GM06990 (cell line): ENCODE data around the gene SYNJ2BP.

Experiments used
- DNase-seq: peaks from one replicate; pipeline ENCODE4 v3.0.0-alpha.2; 2011; ENCODE audit not compliant: insufficient read length; ENCODE audit errors: extremely low read depth
- H3K27me3 ChIP-seq: replicated peaks from 2 replicates; pipeline ENCODE4 v1.6.0; 2011; ENCODE audit warnings: low read length; ENCODE audit not compliant: control insufficient read depth, insufficient read depth
- H3K36me3 ChIP-seq: 2 replicates; pipeline ENCODE4 v1.5.1; 2011; ENCODE audit warnings: low read length; ENCODE audit not compliant: control insufficient read depth, insufficient read depth
- H3K4me3 ChIP-seq: replicated peaks from 2 replicates; pipeline ENCODE4 v1.5.1; 2011; ENCODE audit warnings: low read depth, mild to moderate bottlenecking, control low read depth, low read length
- CTCF ChIP-seq: IDR thresholded peaks from 2 replicates; pipeline ENCODE4 v1.5.1; 2011; ENCODE audit warnings: low read length, control low read depth, mild to moderate bottlenecking, inconsistent platforms; ENCODE audit not compliant: insufficient read depth, poor library complexity, severe bottlenecking

SYNJ2BP gene

GRCh38 chr14:70380824-70381223 lies 36.1 kb downstream of the SYNJ2BP start:
- no peaks in the 10 kb centered on the region for H3K27me3 ChIP-seq
- TF ChIP-seq CTCF: no peak
- no peak for DNase-seq
- H3K4me3 ChIP-seq: no peak overlapping the region
- H3K36me3 ChIP-seq: no peaks in the 10 kb centered on the region

GRCh38 chr14:70378696-70379095 lies 38.2 kb downstream of the SYNJ2BP start:
- Histone ChIP-seq H3K27me3 (no peaks in the 10 kb centered on the region), H3K36me3 (0 out of 2 replicates have a peak, but pooled peaks cover 2% of the 10 kb centered on the region), H3K4me3 (no peak overlapping the region)
- no peak for TF ChIP-seq CTCF
- DNase-seq: no peak
